Fibroblast of lung (primary cell): ENCODE measurements around the gene ANKH.

Experiments used
- CTCF ChIP-seq, 2 donors: IDR thresholded peaks in 1 of 2; conservative IDR thresholded peaks in 1 of 2; 1 replicate in 1 of 2; 2 replicates in 1 of 2; pipeline ENCODE4 v1.5.1; 2011 to 2012; ENCODE audit warnings: low read length in 2 of 2, control low read depth in 1 of 2, inconsistent platforms in 1 of 2, low read depth in 1 of 2, mild to moderate bottlenecking in 1 of 2
- EZH2 ChIP-seq: IDR thresholded peaks from 2 replicates; pipeline ENCODE4 v1.5.1; 2012; ENCODE audit warnings: low read length, control low read depth, mild to moderate bottlenecking; ENCODE audit errors: missing control alignments

GRCh38 chr5:14873093-14873492 lies 1.5 kb upstream of the ANKH start:
- TF ChIP-seq EZH2, result no peak
- TF ChIP-seq CTCF (conservative IDR thresholded peaks at IDR 0.05 in 1 of 2, IDR thresholded peaks at IDR 0.05 in 1 of 2; ENCODE audit: low read depth in 1 of 2, low read length in 2 of 2), result no peak
